Measurements from ENCODE around the gene ZNF566.

- TF ChIP-seq EZH2 (IDR thresholded peaks at IDR 0.05; ENCODE audit: low read length, missing control alignments): no peak
- no peak for TF ChIP-seq CTCF (conservative IDR thresholded peaks at IDR 0.05 in 1 of 2, IDR thresholded peaks at IDR 0.05 in 1 of 2; ENCODE audit: low read depth in 1 of 2, low read length in 2 of 2)
Measured at GRCh38 chr19:36501973-36502372, 12.6 kb upstream of the ZNF566 start.

Data from fibroblast of lung (primary cell).